ENCODE data around the gene PHEX.

PHEX gene

DNA sequence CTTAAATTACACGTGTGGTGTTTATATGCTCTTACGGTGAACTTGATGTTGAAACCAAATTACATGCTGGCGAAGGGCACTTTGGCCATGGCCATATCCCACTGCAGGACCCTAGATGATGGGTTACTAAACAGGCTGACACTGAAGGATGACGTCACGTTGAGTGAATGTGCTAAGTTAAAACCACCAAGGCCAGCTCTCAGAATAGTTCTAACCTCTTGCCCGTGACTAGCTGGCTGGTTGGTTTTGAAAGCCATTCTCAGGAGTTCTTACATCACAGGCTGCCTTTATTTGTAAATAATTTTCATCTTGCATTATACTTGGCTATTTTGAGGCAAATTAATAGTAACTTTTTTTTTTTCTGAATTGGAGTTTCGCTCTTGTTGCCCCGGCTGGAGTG lies 41.3 kb upstream of the PHEX start:
- no peak overlapping the region for H3K4me3 ChIP-seq (ENCODE audit: low read length)
- H3K4me1 ChIP-seq (ENCODE audit: low read length), result peaks cover 47% of the 10 kb centered on the region
- no peak overlapping the region for H3K9ac ChIP-seq (ENCODE audit: low read length)
- 0 out of 2 replicates have a peak overlapping the region, but pooled peaks have one; percentile 75 for H3K4me2 ChIP-seq (ENCODE audit: low read length)
- no peak overlapping the region for H2AFZ ChIP-seq (ENCODE audit: low read depth, low read length)
- peak overlapping the region; percentile 94 for H3K27ac ChIP-seq (ENCODE audit: low read length)
- H3K9me3 ChIP-seq (ENCODE audit: insufficient read depth, low read length), result no peaks in the 10 kb centered on the region
- peaks cover 46% of the 10 kb centered on the region for H3K36me3 ChIP-seq (replicated peaks; ENCODE audit: low read depth, low read length)
- no peaks in the 10 kb centered on the region for H3K27me3 ChIP-seq (ENCODE audit: low read depth, low read length)
- H4K20me1 ChIP-seq (ENCODE audit: insufficient read depth, low read length), result no peaks in the 10 kb centered on the region
- TF ChIP-seq, protein P1, sequence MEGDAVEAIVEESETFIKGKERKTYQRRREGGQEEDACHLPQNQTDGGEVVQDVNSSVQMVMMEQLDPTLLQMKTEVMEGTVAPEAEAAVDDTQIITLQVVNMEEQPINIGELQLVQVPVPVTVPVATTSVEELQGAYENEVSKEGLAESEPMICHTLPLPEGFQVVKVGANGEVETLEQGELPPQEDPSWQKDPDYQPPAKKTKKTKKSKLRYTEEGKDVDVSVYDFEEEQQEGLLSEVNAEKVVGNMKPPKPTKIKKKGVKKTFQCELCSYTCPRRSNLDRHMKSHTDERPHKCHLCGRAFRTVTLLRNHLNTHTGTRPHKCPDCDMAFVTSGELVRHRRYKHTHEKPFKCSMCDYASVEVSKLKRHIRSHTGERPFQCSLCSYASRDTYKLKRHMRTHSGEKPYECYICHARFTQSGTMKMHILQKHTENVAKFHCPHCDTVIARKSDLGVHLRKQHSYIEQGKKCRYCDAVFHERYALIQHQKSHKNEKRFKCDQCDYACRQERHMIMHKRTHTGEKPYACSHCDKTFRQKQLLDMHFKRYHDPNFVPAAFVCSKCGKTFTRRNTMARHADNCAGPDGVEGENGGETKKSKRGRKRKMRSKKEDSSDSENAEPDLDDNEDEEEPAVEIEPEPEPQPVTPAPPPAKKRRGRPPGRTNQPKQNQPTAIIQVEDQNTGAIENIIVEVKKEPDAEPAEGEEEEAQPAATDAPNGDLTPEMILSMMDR (IDR thresholded peaks at IDR 0.05; ENCODE audit: low read depth, low read length), result no peak
- TF ChIP-seq EZH2phosphoT487 (IDR thresholded peaks at IDR 0.05; ENCODE audit: low read depth), result no peak
- H3K79me2 ChIP-seq (ENCODE audit: low read length), result no peaks in the 10 kb centered on the region

DNA sequence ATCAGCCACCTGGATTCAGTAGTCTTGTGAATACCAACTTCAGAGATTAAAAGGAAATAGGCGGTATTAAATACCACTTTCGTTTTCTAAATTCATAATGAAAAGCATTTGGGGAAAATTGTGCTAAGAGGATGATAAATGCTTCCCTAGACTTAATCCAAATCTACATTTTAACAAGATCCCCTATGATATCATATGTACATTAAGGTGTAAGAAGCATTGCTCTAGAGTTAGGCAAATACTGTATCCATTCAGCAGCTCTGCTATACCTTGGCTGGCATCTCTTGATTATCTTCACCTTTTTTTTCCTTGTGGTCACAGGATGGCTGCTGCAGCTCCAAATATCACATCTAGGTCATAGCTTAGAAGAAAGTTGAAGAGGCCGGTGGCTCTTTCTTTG lies 40.6 kb upstream of the PHEX start:
- H3K27me3 ChIP-seq (ENCODE audit: low read depth, low read length), result no peaks in the 10 kb centered on the region
- no peaks in the 10 kb centered on the region for H3K9me3 ChIP-seq (ENCODE audit: insufficient read depth, low read length)
- no peak for TF ChIP-seq EZH2phosphoT487 (IDR thresholded peaks at IDR 0.05; ENCODE audit: low read depth)
- TF ChIP-seq, protein P1 (IDR thresholded peaks at IDR 0.05; ENCODE audit: low read depth, low read length), result no peak
- H3K79me2 ChIP-seq (ENCODE audit: low read length), result no peaks in the 10 kb centered on the region
- peaks cover 47% of the 10 kb centered on the region for H3K4me1 ChIP-seq (ENCODE audit: low read length)
- H2AFZ ChIP-seq (ENCODE audit: low read depth, low read length), result no peak overlapping the region
- H3K4me2 ChIP-seq (ENCODE audit: low read length), result peak overlapping the region; percentile 75; the same call in 1 of the 2 replicates
- no peak overlapping the region for H3K4me3 ChIP-seq (ENCODE audit: low read length)
- no peak overlapping the region for H3K9ac ChIP-seq (ENCODE audit: low read length)
- peaks cover 46% of the 10 kb centered on the region for H3K36me3 ChIP-seq (replicated peaks; ENCODE audit: low read depth, low read length)
- peak overlapping the region; percentile 94 for H3K27ac ChIP-seq (ENCODE audit: low read length)
- no peaks in the 10 kb centered on the region for H4K20me1 ChIP-seq (ENCODE audit: insufficient read depth, low read length)

DNA sequence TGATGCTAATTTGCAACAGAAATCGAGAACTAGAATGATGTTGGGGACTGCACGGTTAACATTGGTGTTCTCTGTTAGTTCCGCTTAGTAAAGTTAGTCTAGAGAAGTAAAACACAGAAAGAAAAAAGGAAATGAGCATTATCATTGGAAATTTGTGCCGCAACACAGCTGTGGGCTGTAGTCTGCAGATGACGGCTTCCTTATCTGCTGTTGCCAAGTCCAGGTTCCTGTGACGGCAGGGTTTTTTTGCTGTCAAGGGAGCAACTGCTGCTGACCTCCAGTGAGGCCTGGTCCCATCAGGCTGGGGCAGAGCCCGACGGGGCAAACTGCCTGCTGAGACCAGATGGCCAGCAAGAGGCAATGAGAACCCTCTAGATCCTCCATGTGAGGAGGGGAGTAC lies 38.9 kb upstream of the PHEX start:
- peak overlapping the region; percentile 48 for H3K4me3 ChIP-seq (ENCODE audit: low read length)
- no peaks in the 10 kb centered on the region for H3K79me2 ChIP-seq (ENCODE audit: low read length)
- H3K9ac ChIP-seq (ENCODE audit: low read length), result peak overlapping the region; percentile 43
- H3K27ac ChIP-seq (ENCODE audit: low read length), result peak overlapping the region; percentile 94
- no peaks in the 10 kb centered on the region for H3K27me3 ChIP-seq (ENCODE audit: low read depth, low read length)
- no peak overlapping the region for H2AFZ ChIP-seq (ENCODE audit: low read depth, low read length)
- H4K20me1 ChIP-seq (ENCODE audit: insufficient read depth, low read length), result no peaks in the 10 kb centered on the region
- TF ChIP-seq EZH2phosphoT487 (IDR thresholded peaks at IDR 0.05; ENCODE audit: low read depth), result no peak
- TF ChIP-seq, protein P1 (IDR thresholded peaks at IDR 0.05; ENCODE audit: low read depth, low read length), result 0 out of 2 replicates have a peak, but pooled peaks have one; percentile 5
- H3K4me1 ChIP-seq (ENCODE audit: low read length), result peaks cover 47% of the 10 kb centered on the region
- H3K4me2 ChIP-seq (ENCODE audit: low read length), result peak overlapping the region; percentile 75
- peaks cover 37% of the 10 kb centered on the region for H3K36me3 ChIP-seq (replicated peaks; ENCODE audit: low read depth, low read length)
- H3K9me3 ChIP-seq (ENCODE audit: insufficient read depth, low read length), result no peaks in the 10 kb centered on the region

DNA sequence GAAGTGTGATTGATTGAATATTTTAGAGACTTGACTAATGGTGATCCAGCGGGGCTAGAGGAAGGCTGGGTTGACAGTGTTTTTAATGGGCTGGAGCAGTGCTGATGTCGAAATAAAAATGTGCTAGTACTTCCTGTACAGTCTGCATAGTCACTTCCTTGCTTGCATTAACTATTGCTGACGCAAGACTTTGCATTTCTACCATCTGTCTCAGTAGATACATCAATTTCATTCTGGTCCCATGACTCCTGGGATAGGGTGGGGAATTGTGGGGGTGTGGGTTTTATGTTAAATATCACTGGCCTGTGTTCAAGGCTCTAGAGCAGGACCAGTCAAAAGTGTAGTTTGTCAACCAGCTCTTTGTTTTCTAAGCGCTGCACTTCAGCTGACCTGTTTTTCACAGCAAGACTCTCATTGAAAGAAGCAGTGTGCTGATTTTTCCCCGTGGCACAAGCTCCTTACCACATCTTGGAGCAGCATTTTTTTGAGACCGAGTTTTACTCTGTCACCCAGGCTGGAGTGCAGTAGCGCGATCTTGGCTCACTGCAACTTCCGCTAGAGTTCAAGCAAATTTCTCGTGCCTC lies 35.2 kb upstream of the PHEX start:
- peaks cover 20% of the 10 kb centered on the region for H3K4me1 ChIP-seq (ENCODE audit: low read length)

More for the DNA sequence above, 35.2 kb upstream of the PHEX start:
- Histone ChIP-seq H3K4me2 (ENCODE audit: low read length) (no peak overlapping the region), H3K4me3 (ENCODE audit: low read length) (no peak overlapping the region), H4K20me1 (ENCODE audit: insufficient read depth, low read length) (no peaks in the 10 kb centered on the region), H2AFZ (ENCODE audit: low read depth, low read length) (no peak overlapping the region), H3K36me3 (replicated peaks; ENCODE audit: low read depth, low read length) (peaks cover 10% of the 10 kb centered on the region), H3K27me3 (ENCODE audit: low read depth, low read length) (no peaks in the 10 kb centered on the region), H3K27ac (ENCODE audit: low read length) (no peak overlapping the region), H3K79me2 (ENCODE audit: low read length) (no peaks in the 10 kb centered on the region), H3K9ac (ENCODE audit: low read length) (no peak overlapping the region), H3K9me3 (ENCODE audit: insufficient read depth, low read length) (no peaks in the 10 kb centered on the region)
- TF ChIP-seq, protein P1 (IDR thresholded peaks at IDR 0.05; ENCODE audit: low read depth, low read length), result no peak
- TF ChIP-seq EZH2phosphoT487 (IDR thresholded peaks at IDR 0.05; ENCODE audit: low read depth), result no peak

Data from OCI-LY3 (cell line).